ENCODE data around the gene NDEL1. TPM values are rescaled to one million over a fixed set of nuclear protein-coding genes. Genes with fewer than 3 reads are reported as not detected.

Gene NDEL1
- total RNA-seq, 4 donors from 2014 or later: 172 to 237 (median 230) TPM

GRCh38 chr17:8417806-8418205, 17.9 kb upstream of the NDEL1 start:
- H3K9me3 ChIP-seq: no peaks in the 10 kb centered on the region
- TF ChIP-seq POLR2A (IDR thresholded peaks at IDR 0.05) (no peak), POLR2AphosphoS5 (IDR thresholded peaks at IDR 0.05) (no peak), EP300 (IDR thresholded peaks at IDR 0.05) (no peak), CTCF (IDR thresholded peaks at IDR 0.05) (no peak)
- 80% methylated on average over 4 of the region's 4 CpGs for WGBS
- no peaks in the 10 kb centered on the region for H3K27me3 ChIP-seq
- no peak overlapping the region for H3K4me3 ChIP-seq
- DNase-seq (ENCODE audit: low spot score in 2 of 2): no peak
- H3K36me3 ChIP-seq: no peaks in the 10 kb centered on the region
- H3K27ac ChIP-seq: no peak overlapping the region
- peaks cover 5% of the 10 kb centered on the region for H3K4me1 ChIP-seq

GRCh38 chr17:8418471-8418870, 17.2 kb upstream of the NDEL1 start:
- no peak overlapping the region for H3K4me3 ChIP-seq
- DNase-seq (ENCODE audit: low spot score in 2 of 2): no peak
- peak overlapping the region; percentile 21 for H3K27ac ChIP-seq
- no peaks in the 10 kb centered on the region for H3K9me3 ChIP-seq
- H3K36me3 ChIP-seq: no peaks in the 10 kb centered on the region
- WGBS: 65% methylated on average over 1 of the region's 1 CpG
- H3K4me1 ChIP-seq: peaks cover 5% of the 10 kb centered on the region
- no peaks in the 10 kb centered on the region for H3K27me3 ChIP-seq
- no peak for TF ChIP-seq POLR2A (IDR thresholded peaks at IDR 0.05)
- no peak for TF ChIP-seq POLR2AphosphoS5 (IDR thresholded peaks at IDR 0.05)
- TF ChIP-seq CTCF (IDR thresholded peaks at IDR 0.05): no peak
- no peak for TF ChIP-seq EP300 (IDR thresholded peaks at IDR 0.05)

- Histone ChIP-seq H3K36me3 (no peaks in the 10 kb centered on the region), H3K27ac (no peak overlapping the region)
- no peak for DNase-seq (ENCODE audit: low spot score in 2 of 2)
These were observed 16.4 kb upstream of the NDEL1 start for GRCh38 chr17:8419305-8419704.

GRCh38 chr17:8420041-8420934, 15.4 kb upstream of the NDEL1 start:
- TF ChIP-seq POLR2A (IDR thresholded peaks at IDR 0.05): no peak
- TF ChIP-seq POLR2AphosphoS5 (IDR thresholded peaks at IDR 0.05): no peak
- TF ChIP-seq EP300 (IDR thresholded peaks at IDR 0.05): no peak
- TF ChIP-seq CTCF (IDR thresholded peaks at IDR 0.05): no peak
- Histone ChIP-seq H3K27me3 (no peaks in the 10 kb centered on the region), H3K4me3 (no peak overlapping the region), H3K4me1 (peaks cover 5% of the 10 kb centered on the region), H3K36me3 (no peaks in the 10 kb centered on the region), H3K27ac (peak overlapping the region; percentile 12), H3K9me3 (no peaks in the 10 kb centered on the region)
- WGBS: 55% methylated on average over 5 of the region's 5 CpGs
- no peak for DNase-seq (ENCODE audit: low spot score in 2 of 2)

More at GRCh38 chr17:8419305-8419704, 16.4 kb upstream of the NDEL1 start:
- Histone ChIP-seq H3K9me3 (no peaks in the 10 kb centered on the region), H3K27me3 (no peaks in the 10 kb centered on the region), H3K4me3 (no peak overlapping the region), H3K4me1 (peaks cover 5% of the 10 kb centered on the region)
- WGBS: 60% methylated on average over 1 of the region's 1 CpG
- no peak for TF ChIP-seq POLR2A (IDR thresholded peaks at IDR 0.05)
- TF ChIP-seq CTCF (IDR thresholded peaks at IDR 0.05): no peak
- TF ChIP-seq EP300 (IDR thresholded peaks at IDR 0.05): no peak
- TF ChIP-seq POLR2AphosphoS5 (IDR thresholded peaks at IDR 0.05): no peak

GRCh38 chr17:8421571-8421970, 14.1 kb upstream of the NDEL1 start:
- Histone ChIP-seq H3K4me3 (no peak overlapping the region), H3K9me3 (no peaks in the 10 kb centered on the region), H3K4me1 (peaks cover 5% of the 10 kb centered on the region), H3K27ac (no peak overlapping the region), H3K36me3 (no peaks in the 10 kb centered on the region), H3K27me3 (no peaks in the 10 kb centered on the region)
- no peak for TF ChIP-seq EP300 (IDR thresholded peaks at IDR 0.05)
- TF ChIP-seq POLR2AphosphoS5 (IDR thresholded peaks at IDR 0.05): no peak
- TF ChIP-seq CTCF (IDR thresholded peaks at IDR 0.05): no peak
- no peak for TF ChIP-seq POLR2A (IDR thresholded peaks at IDR 0.05)
- DNase-seq (ENCODE audit: low spot score in 2 of 2): no peak
- 43% methylated on average over 3 of the region's 3 CpGs for WGBS

All from suprapubic skin (tissue), 4 donors.